DLD1 (cell line): Measurements from ENCODE around the gene USP49.
"Not testable (repeated sequence)": the region's sequence is repeated elsewhere in the genome, so short reads cannot be mapped to it uniquely, and the experiment has no call there.

Experiments used
- in situ Hi-C: cut with HindIII; loops from 2 replicates; pipeline ENCODE4 v1.10.0; 2017; ENCODE audit warnings: low sequenced_read_pairs

Gene USP49

DNA sequence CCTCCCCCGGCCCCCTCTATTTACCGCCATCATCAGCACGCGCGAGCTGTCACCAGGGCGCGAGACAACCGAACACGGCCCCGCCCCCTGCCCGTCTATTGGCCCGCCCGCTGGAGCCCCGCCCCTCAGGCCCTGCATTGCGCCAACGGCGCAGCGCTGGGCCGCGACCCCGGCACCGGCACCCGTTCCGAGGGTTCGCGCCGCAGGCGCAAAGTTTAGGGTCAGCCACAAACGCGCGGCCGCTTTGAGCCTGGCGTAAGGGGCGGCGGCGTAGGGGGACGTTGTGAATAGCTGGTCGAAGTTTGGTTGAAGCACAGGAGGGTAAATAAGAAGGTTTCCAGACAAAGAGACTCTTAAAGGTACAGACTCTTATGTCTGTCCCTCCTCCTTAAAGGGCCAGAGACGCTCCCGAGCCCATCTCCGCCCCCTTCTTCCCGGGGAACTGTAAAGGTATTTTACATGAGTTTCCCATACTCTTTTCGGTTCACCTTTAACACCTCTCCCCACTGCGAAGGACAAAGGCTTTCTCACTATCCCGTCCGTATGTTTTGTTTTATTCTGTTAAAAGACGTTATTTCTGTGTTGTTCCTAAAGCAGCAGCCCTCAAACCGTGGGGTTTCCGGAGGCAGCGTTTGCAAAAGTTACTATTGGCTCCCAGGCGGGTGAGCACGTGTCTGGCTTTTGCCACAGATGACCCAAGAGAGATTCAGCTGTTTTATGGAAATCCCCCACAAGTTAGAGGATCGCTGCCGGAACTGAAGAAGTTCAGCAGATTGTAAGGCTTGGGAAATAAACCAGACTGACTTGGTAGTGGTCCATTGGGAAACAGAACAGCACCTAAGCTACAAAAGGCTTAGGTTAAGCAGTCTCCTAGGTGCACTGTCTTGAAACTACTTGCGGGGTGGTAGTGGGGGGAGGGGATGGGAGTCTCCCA lies at the start of gene USP49:
TSS of gene USP49 (minus strand) at position 76 of the 934 bp plus-strand sequence. CDS start 88,392 bp downstream, outside the sequence.
- in situ Hi-C loops, result no loop called here

DNA sequence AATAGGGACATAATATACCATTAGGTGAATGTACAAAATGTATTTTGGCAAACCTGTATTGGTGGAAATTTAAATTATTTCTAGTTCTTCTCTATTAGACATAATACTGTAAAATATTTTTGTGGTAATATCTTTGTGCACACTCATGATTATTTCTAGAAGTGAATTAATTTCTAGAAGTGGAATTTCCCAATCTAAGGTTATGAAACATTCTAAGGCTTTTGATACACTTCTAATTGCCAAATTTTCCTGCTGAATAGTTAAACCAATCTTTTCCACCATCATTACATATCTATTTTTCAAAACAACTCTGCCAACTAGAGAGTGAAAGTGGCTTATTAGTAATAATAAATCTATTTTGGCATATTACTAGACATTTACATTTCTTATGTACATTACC lies 48.3 kb upstream of the USP49 start:
- in situ Hi-C loops, result no loop called here

- in situ Hi-C loops, result not testable (repeated sequence)
Observed at GRCh38 chr6:41942882-41943281, 47.7 kb upstream of the USP49 start.

GRCh38 chr6:41942067-41942851 lies 47.1 kb upstream of the USP49 start:
- in situ Hi-C loops, result no loop called here

GRCh38 chr6:41941280-41942066 lies 46.3 kb upstream of the USP49 start, which contains the start of gene CCND3:
Gene CCND3 (minus strand): TSS chr6:41941808. CDS start chr6:41941649, 159 bp downstream.
- in situ Hi-C loops, result no loop called here

- in situ Hi-C loops, result no loop called here
Observed at GRCh38 chr6:41940759-41941279, 45.6 kb upstream of the USP49 start.

DNA sequence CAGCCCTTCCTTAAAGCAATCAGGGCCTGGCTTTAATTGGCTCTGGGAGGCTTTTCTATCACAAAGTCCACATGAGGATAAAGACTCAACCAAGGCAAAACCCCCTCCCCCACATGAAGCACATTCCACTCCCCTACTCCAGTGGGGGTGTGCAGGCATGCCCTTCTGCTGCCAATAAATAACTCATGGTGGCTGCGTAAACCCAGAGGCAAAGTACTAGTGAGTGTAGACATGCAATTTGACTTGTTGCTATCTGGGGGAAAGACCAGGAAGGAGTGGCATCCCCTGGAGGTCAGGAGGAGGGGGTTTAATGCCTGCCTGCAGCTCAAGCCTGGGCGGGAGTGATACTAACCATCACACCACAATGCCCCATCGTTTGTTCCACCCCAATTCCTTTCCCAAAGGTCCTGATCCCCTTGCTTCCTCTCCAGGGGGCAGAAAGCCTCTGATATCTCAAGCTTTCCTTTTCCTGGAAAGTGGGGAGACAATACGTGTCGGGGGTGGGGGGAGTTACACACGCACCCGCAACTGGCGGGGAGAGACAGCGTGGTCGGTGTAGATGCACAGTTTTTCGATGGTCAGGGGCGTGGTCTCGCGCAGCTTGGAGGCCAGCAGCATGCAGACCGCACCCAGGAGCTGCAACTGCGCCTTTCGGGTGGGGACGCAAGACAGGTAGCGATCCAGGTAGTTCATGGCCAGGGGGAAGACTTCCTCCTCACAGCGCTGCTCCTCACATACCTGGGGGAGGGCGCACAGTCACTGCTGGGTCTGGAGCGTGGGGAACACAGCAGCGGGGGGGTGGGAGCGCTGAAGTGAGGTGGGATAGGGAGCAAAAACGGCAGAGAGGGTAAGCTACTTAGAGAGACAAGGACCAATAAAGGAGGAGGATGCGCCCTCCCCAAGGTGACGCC lies 44.9 kb upstream of the USP49 start:
- in situ Hi-C loops, result no loop called here

DNA sequence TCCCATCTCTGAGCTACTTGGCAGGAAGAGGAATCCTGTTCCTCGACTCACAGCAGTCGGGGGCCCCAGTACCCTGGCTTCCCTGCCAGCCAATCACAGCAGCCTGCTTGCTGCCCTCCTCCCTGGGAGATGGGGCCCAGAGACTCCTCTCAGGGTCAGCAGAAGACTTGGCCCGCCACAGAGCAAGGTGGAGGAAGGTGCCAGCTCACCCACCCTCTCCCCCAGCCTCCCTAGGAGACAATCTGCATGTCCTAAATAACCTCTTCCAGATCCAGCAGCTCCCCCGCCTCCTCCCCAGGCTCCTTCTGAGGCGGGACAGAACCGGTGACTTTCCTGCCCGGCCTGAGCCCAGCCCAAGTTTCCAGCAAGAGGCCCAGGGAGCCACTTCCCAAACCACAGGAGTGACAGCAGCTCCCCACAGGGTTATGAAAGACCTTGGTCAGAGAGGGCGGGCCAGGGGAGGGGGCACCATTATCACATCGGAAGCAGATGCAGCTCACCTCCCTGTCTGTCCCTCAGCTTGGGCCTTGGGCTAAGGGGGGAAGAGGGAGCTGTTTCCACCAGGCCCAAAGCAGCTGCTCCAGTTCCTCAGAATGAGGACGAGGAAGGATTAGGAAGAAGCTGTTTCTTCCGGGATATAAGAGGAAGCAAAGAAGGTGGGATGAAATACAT lies 44.1 kb upstream of the USP49 start:
- in situ Hi-C loops, result no loop called here

- in situ Hi-C loops, result no loop called here
Observed at GRCh38 chr6:41938590-41939175, 43.5 kb upstream of the USP49 start.

GRCh38 chr6:41937861-41938574 lies 42.8 kb upstream of the USP49 start:
- in situ Hi-C loops, result no loop called here

DNA sequence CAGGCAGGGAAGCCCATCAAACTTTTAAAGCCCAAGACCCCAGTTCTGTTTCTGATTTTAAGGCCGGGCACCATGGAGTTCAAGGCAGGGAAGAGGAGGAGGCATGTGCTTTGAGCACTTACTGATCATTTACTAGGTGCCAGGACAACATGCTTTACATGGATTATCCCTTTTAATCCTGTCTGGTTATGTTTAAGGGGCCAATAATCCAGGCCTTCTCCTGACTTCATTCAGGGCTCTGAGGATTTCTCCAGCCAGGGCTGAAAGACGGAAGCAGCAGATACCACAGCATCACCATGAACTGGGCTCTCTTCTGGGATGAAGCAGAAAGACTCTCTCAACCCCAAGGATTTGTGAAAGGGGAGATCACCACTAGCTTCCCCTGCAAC lies 42.3 kb upstream of the USP49 start:
- in situ Hi-C loops, result no loop called here

DNA sequence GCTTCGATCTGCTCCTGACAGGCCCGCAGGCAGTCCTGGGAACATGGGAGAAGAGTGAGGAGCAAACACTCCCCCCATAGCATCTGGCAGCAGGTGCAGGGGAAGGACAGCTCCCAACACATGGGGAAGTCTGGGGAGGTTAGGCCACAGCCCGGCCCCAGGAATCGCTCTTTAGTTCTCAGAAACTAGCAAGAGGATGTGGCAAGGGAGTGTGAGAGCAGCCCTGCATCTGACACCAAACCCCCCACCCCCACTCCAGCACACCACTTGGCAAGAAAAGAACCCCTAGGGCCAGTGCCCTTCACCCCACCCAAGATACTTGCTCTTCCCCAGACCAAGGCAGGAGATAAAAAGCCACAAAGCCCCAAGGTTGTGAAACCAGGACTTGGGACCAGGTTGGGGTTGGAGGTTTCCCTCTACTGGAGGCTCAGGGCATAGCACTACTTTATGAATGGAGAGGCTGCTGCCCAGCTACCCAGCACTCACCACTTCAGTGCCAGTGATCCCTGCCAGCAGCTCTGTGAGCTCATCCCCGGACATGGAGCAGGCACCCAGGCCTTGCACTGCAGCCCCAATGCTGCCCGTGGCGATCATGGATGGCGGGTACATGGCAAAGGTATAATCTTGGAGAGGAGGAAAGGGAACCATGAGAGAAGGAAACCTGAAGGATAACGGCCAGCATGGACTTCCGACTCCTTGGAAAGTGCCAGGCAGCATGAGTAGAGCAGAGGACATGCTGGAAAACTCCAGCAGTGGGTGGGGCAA lies 41.1 kb upstream of the USP49 start:
- in situ Hi-C loops, result no loop called here

DNA sequence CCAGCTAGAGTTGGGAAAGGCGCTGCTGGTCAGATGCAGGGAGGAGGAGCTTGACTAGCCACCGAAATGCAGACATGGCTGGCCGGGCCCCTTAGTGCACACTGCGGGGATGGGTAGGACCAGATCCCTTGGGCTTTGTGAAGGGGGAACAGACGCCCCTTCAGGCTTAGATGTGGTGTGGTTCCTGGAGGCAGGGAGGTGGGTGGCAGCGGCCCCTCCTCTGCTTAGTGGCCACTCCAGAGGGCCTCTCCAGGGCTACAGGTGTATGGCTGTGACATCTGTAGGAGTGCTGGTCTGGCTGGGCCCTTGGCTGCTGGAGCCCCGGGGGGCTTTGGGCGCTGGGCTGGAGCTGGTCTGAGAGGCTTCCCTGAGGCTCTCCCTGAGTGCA lies 40.5 kb upstream of the USP49 start:
- in situ Hi-C loops, result no loop called here

DNA sequence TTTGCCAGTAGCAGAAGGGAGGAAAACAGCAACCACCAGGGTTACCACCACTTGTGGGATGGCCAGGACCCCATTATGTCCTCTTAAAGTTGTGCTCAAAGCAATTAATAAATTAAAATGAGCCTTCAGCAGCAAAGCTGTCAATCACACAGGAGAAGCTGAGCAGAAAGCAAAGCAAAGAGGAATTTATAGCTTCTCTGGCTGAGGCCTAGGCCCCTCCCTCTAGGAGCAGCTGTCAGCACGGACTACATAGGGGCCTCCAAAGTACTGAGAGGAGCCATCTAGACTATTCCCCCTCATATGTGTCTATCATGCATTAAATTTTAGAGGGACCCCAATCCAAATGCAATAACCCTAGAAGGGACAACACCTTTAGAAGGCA lies 40.0 kb upstream of the USP49 start:
- in situ Hi-C loops, result no loop called here

- in situ Hi-C loops, result no loop called here
Observed at GRCh38 chr6:41934278-41935192, 39.4 kb upstream of the USP49 start.

DNA sequence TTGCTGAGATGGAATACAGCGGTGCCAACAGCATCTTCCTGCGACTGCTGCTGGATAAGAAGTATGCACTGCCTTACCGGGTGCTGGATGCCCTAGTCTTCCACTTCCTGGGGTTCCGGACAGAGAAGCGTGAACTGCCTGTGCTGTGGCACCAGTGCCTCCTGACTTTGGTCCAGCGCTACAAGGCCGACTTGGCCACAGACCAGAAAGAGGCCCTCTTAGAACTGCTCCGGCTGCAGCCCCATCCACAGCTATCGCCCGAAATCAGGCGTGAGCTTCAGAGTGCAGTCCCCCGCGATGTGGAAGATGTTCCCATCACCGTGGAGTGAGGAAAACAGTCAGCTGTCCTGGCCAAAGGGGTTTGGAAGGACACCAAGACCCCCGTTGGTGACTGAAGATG lies 37.2 kb upstream of the USP49 start:
- in situ Hi-C loops, result no loop called here
